H1 (cell line): ENCODE results near the gene POLR3C.

ENCODE experiments used
- CREB1 ChIP-seq: IDR thresholded peaks from 2 replicates; pipeline ENCODE4 v1.6.1; 2012; ENCODE audit warnings: inconsistent platforms
- CTCF ChIP-seq, 3 experiments: IDR thresholded peaks; 1 replicate in 2 of 3; 2 replicates in 1 of 3; pipeline versions ENCODE4 v1.5.1 to v1.6.1; 2011; ENCODE audit warnings: low read length in 3 of 3, mild to moderate bottlenecking in 3 of 3, inconsistent platforms in 2 of 3, low read depth in 1 of 3, moderate library complexity in 1 of 3; ENCODE audit not compliant: insufficient read depth in 1 of 3; ENCODE audit errors: control extremely low read depth in 1 of 3
- EP300 ChIP-seq, 2 experiments: IDR thresholded peaks; 1 replicate in 1 of 2; 2 replicates in 1 of 2; pipeline ENCODE4 v1.6.1; 2011 to 2012; ENCODE audit warnings: low read depth in 2 of 2, low read length in 2 of 2, mild to moderate bottlenecking in 2 of 2, borderline replicate concordance in 1 of 2, inconsistent platforms in 1 of 2, moderate library complexity in 1 of 2
- GABPA ChIP-seq: IDR thresholded peaks from 2 replicates; pipeline ENCODE4 v1.6.1; 2011; ENCODE audit warnings: mild to moderate bottlenecking, low read length, moderate library complexity, borderline replicate concordance; ENCODE audit not compliant: insufficient read depth
- HDAC6 ChIP-seq: IDR thresholded peaks from one replicate; pipeline ENCODE4 v1.7.1; 2012; ENCODE audit warnings: low read depth, mild to moderate bottlenecking, inconsistent platforms, low read length, moderate library complexity
- JUN ChIP-seq: IDR thresholded peaks from 2 replicates; pipeline ENCODE4 v1.6.1; 2011; ENCODE audit warnings: low read depth, mild to moderate bottlenecking, improper control_type of control experiment, low read length
- POLR2A ChIP-seq, 2 experiments: IDR thresholded peaks; 1 replicate in 1 of 2; 2 replicates in 1 of 2; pipeline ENCODE4 v1.6.1; 2011; ENCODE audit warnings: low read depth in 2 of 2, low read length in 2 of 2, mild to moderate bottlenecking in 2 of 2; ENCODE audit errors: control extremely low read depth in 1 of 2
- POLR2AphosphoS5 ChIP-seq: IDR thresholded peaks from 2 replicates; pipeline ENCODE4 v1.6.1; 2011; ENCODE audit warnings: low read depth, low read length
- YY1 ChIP-seq: IDR thresholded peaks from 2 replicates; pipeline ENCODE4 v1.6.1; 2011; ENCODE audit warnings: low read depth, mild to moderate bottlenecking, low read length

- TF ChIP-seq CTCF (IDR thresholded peaks at IDR 0.05; ENCODE audit: control extremely low read depth in 1 of 3, insufficient read depth in 1 of 3, low read depth in 1 of 3, low read length in 3 of 3): no peak
- TF ChIP-seq CREB1: no peak
- TF ChIP-seq POLR2AphosphoS5: no peak
- no peak for TF ChIP-seq JUN
- TF ChIP-seq EP300 (IDR thresholded peaks at IDR 0.05; ENCODE audit: borderline replicate concordance in 1 of 2, low read depth in 2 of 2, low read length in 2 of 2): no peak
- TF ChIP-seq GABPA: no peak
- no peak for TF ChIP-seq HDAC6
- TF ChIP-seq POLR2A (IDR thresholded peaks at IDR 0.05; ENCODE audit: control extremely low read depth in 1 of 2, low read depth in 2 of 2, low read length in 2 of 2): no peak
- TF ChIP-seq YY1: no peak
Observed at GRCh38 chr1:145887631-145888030, 63.6 kb downstream of the POLR3C start.
